NCI-H146 (cell line): ENCODE data around the gene CCDC124.

ENCODE experiments used
- DNase-seq: peaks from one replicate; lab custom pipeline; 2025; lab: John Stamatoyannopoulos, UW

CCDC124 gene

GRCh38 chr19:17936379-17936778, 3.6 kb downstream of the CCDC124 start:
- no peak for DNase-seq

GRCh38 chr19:17937371-17937900, 4.6 kb downstream of the CCDC124 start:
- DNase-seq = no peak

GRCh38 chr19:17938092-17938845, 5.5 kb downstream of the CCDC124 start:
- DNase-seq = peak; percentile 58

- DNase-seq = no peak
These were observed 9.4 kb downstream of the CCDC124 start for GRCh38 chr19:17942181-17942580.

GRCh38 chr19:17942582-17943273, 9.9 kb downstream of the CCDC124 start:
- DNase-seq = no peak

GRCh38 chr19:17943274-17944221, 10.7 kb downstream of the CCDC124 start:
- DNase-seq = no peak

- no peak for DNase-seq
These were observed 11.5 kb downstream of the CCDC124 start for GRCh38 chr19:17944301-17944700.

- no peak for DNase-seq
These were observed 14.4 kb downstream of the CCDC124 start for GRCh38 chr19:17946965-17947784.

- peak; percentile 99 for DNase-seq
These were observed 15.1 kb downstream of the CCDC124 start for GRCh38 chr19:17947815-17948513.

- DNase-seq = peak; percentile 80
These were observed 15.7 kb downstream of the CCDC124 start for GRCh38 chr19:17948514-17948900.

GRCh38 chr19:17948931-17949930, 16.4 kb downstream of the CCDC124 start:
- peak; percentile 49 for DNase-seq

GRCh38 chr19:17949956-17950309, 17.1 kb downstream of the CCDC124 start:
- DNase-seq = peak; percentile 60

GRCh38 chr19:17950310-17951156, 17.7 kb downstream of the CCDC124 start:
- peak; percentile 62 for DNase-seq

GRCh38 chr19:17951157-17951989, 18.6 kb downstream of the CCDC124 start:
- DNase-seq = no peak

GRCh38 chr19:17951990-17952976, 19.5 kb downstream of the CCDC124 start:
- DNase-seq = no peak

GRCh38 chr19:17953316-17953801, 20.5 kb downstream of the CCDC124 start:
- no peak for DNase-seq
